Measurements from ENCODE around the gene FBXW11.

Gene FBXW11

DNA sequence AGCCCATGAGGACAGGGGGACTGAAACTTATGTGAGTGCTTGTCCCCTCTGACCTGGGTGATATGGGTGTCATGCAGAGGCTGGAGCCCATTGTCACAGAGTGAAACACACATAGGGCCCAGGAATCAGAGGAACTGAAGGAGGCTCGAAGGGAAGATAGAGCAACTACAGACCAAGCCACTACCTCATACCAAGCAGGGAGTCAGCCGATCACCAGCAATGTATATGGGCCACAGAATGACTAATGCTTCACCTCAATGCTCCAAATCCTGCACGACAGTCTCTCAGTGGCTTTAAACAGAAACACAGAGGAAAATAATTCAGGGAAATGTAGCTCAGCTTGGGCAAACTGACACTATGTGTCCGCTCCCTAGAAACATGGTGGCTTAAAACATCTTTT lies 8.9 kb upstream of the FBXW11 start:
- DNase-seq (ENCODE audit: low spot score) = no peak

DNA sequence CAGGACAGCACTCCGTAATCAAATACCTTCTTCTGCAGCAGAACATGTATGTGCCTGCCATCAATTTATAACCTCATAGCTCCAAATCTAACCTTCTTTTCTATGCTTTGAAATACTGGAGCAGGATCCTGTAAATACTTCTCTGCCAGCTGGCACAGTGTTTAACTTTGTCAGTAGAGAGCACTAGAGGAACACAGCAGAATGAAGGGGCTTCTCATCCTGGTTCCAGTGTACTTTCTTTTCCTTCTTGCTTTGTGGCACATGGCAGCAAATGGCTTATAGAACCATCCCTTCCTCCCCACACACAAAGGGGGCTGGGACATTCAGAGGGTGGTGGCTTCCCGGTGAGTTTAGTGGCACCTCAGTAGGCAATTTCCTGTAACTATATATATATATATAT lies 3.8 kb upstream of the FBXW11 start:
- no peak for DNase-seq (ENCODE audit: low spot score)

DNA sequence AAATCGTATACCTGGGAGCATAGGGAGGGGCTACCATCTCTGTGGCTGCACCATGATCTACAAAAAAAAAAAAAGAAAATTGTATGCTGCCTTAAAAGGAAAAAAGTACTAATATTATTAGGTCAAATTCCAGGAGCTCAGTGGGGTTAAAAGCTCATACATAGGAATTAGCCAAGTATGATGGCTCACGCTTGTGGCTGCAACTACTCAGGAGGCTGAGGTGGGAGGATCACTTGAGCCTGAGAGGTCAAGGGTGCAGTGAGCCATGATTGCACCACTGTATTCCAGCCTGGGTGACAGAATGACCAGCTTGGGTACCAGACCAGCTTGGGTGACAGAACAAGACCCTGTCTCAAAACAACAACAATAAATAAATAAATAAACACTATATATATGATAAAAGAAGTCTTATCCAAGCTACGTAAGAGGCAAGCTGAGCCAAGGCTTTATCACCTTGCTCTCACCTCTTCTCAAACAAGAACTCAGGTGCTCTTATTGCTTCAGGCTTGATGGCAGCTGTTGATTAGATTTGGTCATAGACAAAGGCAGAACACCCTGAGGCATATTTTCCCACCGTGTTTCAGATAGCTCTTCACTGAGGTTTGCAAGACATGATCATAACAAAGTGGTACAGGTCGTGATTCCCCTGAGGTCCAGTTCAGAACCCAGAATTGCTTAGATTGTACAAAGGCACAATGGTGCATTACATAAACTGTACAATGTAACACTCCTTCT lies 3.3 kb upstream of the FBXW11 start:
- no peak for DNase-seq (ENCODE audit: low spot score)

DNA sequence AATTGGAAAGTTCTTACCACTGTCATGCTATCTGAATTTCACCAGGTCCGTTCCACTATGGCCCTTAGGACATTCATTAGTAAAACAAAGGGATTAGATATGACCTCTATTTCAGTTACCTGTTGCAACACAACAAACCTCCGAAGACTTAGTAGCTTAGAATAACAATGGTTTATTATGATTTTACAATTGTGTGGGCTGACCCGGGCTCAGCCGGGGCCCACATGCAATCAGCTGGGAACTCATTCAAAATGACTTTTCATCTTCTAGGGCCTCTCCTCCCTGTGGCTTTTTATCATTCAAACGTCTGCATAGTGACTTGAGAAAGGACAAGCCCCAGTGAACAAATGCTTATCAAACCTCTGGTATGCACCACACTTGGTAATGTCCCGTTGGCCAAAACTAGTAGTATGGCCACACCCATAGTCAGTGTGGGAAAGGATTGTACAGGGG lies 2.3 kb upstream of the FBXW11 start:
- DNase-seq (ENCODE audit: low spot score) = no peak

DNA sequence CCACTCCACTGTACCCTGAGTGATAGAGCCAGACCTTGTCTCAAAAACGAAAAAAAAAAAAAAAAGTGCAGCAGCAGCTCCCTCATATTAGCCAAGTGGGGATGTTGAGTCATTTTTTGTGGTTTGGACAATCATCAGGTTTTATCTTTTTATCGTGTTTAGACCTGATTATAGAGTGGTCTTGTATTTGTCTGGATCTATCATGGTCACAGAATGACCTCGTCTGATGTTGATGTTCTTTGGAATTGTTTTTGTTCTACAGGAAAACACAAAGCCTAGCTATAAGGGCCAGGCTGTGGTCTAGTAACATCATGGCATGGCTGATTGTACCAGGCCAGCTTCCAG lies 1.6 kb upstream of the FBXW11 start:
- no peak for DNase-seq (ENCODE audit: low spot score)

DNA sequence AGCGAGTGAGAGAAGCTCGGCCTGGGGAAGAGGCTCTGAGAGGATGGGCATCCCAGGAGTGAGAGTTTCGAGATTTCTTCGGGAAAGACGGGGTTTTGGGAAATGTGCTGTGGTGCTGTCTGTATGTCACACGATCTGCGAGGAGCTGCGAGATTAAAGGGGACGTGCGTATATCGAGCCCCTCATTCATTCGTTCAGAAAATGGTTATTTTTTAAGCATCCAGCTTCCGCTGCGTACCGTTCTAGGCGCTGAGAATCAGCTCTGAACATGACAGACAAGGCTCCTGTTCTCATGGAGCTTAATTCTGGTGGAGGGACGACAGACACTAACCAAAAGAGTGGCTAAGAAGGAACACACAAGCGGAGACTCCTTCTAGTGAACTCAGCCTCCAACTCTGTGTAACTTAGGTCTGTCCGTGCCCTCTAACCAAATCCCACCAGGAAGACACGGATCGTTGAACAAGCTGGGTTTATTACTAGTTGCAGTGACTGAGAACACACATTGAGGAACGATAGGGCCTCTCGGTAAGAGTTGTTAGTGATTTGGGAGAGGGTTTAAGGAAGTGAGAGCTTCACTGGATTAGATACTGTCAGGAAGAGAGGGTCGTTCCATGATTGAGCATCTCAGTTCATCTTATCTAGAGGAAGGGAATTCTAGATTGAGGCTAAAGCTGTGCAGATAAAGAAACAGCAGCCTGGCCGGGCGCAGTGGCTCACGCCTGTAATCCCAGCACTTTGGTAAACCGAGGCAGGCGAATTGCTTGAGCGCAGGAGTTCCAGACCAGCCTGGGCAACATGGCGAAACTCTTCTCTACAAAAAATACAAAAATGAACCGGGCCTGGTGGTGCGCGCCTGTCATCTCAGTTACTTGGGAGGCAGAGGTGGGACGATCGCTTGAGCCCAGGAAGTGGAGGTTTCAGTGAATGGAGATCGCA lies 1.0 kb upstream of the FBXW11 start:
- DNase-seq (ENCODE audit: low spot score) = peak; percentile 51

DNA sequence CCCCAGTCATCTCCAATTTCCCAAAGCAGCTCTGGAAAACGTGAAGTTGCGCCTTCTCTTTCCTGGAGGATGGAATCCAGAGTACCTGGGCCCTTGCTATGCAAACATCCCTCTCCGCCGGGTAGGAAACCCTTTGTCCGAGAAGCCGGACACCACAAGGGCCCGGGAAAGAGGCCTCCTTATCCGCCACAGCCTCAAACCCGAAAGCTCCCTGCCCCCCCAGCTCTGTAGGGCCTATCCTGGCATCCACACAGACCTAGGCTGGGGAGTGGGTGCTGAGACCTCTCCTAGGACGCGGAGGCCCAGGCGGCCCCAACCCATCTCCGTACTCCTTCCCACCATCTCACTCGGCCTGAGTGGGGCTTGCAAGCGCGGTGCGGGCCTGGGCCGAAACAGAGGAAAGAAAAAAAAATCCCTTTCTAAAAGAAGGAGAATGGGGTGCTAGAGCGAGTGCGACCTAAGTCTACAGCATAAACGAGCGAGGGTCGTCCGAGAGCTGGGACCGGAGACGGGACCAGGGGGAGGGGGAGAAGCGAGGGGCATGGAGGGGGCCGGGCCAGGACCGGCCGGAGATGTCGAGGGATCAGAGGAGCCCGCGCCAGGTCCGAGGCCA lies 624 bp downstream of the FBXW11 start:
- peak; percentile 26 for DNase-seq (ENCODE audit: low spot score)

DNA sequence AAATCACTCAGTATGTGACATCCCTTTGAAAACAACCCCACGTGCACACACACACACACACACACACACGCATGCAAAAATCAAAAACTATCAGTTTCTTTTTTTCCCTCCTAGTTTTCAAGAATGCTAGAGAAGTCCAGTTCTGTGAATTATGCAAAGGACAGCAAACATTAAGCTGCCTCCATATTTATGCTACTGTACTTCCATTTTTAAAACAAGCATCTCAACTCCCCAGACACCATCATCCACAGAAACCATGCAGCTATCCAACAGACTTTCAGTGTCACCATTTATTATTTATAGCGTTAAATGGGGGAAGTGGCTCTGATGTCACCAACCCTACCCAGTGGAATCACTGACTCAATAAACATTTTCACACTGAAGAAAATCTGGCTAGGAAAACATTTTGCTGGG lies 1.6 kb downstream of the FBXW11 start:
- no peak for DNase-seq (ENCODE audit: low spot score)

DNA sequence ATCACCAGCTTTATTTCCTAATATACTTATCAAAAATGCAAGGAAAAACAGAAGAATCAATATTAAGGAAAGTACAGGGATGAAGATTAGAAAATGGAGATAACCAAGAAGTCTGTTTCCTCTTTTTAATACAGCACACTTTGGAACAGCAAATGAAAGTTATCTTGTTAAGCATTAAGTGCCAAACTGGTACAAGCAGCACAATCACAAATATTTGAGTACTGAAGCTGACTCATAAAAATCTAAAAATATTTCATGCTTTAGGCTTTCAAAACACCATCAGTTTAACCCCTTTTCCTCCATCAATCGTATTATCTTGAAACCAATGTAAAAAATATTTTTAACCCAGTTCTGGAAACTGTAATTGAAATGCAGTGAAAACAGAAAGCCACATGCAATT lies 2.7 kb downstream of the FBXW11 start:
- no peak for DNase-seq (ENCODE audit: low spot score)

DNA sequence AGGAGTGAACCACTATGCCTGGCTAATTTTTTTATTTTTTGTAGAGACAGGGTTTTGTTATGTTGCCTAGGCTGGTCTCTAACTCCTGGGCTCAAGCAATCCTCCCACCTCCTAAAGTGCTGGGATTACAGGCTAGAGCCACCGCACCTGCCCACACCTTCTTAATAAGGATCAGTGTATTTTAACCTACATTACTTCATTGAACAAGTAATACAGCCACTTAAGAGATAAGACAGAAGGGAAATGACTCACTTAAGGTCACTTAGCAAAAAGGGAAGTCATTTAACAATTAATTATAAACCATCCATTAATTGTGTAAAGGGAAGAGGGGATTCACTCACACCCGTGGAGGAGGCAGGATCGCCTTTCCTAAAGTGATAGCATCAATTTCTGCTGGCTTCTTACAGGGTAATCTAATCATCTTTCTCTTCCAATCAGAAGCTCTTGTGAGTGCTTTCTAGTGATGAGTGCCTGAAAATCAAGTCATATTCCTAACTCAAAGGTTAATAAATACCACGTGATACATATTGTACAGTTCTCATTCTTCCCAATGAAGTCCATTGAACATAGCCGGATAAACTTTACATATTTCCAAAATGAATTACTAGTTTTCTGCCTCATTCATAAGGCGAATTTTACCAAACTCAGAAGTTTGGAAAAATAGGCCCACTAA lies 3.5 kb downstream of the FBXW11 start:
- no peak for DNase-seq (ENCODE audit: low spot score)

DNA sequence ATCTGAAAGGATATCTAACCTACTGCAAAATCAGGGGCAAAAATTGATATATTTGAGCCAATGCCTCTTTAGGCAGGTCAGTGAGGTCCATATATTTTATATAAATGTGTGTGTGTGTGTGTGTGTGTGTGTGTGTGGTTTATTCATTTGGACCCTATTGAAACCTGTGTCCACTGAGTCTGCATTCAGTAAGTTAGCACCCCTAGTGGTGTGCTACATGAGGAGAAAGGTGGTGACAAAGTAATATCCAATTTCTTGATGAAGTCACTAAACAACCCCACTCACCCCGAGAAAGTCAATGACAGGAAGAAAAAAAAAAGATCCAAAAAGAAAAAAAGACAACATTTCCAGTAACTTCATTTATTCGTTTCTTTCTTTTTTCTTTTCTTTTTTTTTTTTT lies 4.1 kb downstream of the FBXW11 start:
- no peak for DNase-seq (ENCODE audit: low spot score)

DNA sequence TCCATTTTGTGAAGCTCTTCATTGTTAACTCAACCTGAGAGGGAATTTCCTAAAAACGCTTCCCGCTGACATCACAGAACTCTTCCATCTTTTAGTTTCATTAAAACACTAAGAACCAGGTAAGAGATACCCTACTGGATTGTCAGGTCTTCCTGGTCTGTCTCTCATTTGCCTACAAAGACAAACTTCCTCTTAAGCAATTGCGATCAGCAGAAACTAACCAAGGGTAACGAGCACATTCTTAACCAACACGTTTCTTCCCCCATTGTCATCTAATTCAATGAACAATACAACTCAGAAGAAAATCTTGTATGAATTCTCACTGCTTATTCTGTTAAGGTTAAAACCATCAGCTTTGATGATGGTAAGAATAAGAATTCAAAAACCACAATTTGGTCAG lies 6.6 kb downstream of the FBXW11 start:
- no peak for DNase-seq (ENCODE audit: low spot score)

DNA sequence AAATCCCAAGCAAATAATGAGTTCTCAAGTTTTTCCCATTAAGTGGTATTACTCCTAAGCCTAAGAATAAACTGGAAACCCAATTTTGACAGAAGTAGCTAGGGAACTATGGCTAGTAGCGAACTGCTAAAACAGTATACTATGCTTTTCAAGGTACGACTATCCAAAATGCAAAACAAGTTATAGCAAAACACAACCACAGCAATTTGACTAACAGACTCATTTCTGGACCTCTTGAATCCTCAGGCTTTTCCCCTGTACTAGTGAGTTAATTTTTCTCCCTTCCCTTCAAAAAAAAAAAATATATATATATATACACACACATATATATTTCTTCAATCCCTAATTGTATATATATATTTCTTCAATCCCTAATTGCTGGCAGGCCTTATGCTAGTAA lies 7.3 kb downstream of the FBXW11 start:
- no peak for DNase-seq (ENCODE audit: low spot score)

DNA sequence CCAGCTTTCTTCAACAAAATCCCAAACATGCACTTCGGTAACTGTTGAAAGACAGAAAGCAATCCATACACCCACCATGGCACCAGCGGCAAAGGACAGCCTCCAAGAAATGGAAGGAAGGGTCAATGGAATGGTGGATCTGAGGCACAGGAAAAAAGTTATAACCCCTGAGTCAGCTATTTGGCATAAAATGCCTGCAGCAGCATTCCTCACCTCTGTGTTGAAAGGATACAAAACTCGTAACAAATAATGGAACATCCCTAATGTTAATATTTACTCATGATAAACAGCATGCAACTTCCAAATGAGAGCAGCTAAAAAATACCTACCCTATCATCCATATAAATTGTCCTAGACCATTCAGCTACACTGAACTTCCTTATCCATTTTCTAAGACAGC lies 9.4 kb downstream of the FBXW11 start:
- no peak for DNase-seq (ENCODE audit: low spot score)

DNA sequence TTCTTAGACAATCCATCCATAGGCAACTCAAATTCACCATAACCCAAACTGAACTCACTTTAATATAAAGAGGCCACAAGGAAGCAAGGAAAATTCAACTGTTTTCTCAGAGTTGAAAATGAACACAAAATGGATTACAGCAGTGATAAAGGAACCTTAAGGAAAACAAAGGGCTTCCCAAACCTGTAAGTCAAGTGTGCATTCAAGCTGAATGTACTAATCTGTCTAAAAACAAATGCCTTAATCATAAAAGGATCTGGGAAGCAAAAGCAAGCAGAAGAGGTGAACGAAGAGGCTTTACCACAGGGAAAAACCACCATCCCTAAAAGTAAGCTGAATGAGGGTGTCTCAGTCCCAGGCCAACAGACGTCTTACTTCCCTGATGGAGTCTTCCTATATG lies 13.6 kb downstream of the FBXW11 start:
- no peak for DNase-seq (ENCODE audit: low spot score)

DNA sequence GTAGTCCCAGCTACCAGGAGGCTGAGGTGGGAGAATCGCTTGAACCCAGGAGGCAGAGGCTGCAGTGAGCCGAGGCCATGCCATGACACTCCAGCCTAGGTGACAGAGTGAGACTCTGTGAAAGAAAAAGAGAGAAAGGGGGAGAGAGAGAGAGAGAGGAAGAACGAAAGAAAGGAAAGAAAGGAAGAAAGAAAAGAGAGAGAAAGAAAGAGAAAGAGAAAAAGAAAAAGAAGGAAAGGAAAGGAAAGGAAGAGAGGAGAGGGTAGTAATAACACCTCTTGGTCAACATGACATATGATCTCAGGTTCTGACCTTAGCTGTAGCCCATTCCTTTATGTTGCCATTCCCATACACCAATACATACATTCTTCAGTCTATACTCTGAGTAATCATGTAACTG lies 14.1 kb downstream of the FBXW11 start:
- no peak for DNase-seq (ENCODE audit: low spot score)

DNA sequence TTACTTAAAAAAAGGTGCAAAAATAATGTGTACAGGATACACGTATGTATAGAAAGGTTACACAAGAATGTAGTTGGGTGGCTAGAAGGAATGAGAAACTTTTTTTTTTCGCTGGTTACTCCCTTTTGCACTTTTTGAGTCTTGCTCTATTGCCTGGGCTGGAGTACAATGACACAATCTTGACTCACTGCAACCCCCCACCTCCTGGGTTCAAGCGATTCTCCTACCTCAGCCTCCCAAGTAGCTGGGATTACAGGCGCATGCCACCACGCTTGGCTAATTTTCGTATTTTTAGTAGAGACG lies 15.8 kb downstream of the FBXW11 start:
- no peak for DNase-seq (ENCODE audit: low spot score)

DNA sequence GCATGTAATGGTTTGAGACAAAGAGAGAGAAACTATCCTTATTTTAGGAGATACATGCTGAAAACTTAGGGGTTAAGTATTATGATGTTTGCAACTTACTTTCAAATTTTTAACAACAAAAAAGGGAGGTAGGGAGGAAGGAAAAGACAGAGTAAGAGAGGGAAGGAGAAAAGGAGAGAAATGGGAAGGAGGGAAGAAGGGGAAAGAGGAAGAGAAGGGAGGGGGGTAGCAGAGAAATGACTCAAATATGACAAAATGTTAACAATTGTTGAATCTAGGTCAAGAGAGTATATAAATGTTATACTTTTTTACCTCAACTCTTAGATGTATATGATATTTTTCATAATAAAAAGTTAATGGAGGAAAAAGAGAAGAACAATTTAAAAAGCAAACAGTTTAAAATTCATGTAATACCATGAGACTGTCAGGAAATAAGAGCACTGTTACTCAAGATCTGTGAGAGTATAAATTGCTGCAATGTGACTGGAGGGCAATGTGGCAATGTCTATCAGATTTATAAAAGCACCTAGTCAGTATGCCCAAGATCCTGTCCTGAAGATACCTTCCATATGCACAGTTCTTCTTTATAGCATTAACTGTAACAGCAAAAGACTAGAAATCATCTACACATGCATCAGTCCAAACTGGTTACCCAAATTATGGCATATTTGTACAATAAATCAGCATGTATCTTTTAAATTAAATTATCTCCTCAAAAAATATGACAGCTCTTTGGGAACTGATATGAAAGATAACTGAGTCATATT lies 16.3 kb downstream of the FBXW11 start:
- no peak for DNase-seq (ENCODE audit: low spot score)

DNA sequence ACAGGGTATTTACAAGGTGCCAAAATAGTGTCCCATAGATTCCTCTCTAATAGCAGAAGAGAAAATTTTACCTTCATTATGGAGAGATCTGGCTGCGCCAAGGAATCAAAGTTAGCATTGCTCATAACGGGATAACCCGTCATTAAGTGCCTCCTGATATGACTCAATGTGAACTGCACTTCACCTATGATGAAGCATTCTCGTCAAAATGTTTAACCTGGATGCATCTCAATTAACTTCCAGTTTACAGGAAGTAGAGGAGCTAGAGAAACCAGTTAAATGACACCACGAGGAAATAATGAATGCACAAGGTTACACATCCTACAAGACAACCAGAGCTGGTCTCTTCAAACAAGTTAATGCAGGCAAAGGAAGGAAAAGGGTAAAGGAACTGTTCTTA lies 17.2 kb downstream of the FBXW11 start:
- no peak for DNase-seq (ENCODE audit: low spot score)

DNA sequence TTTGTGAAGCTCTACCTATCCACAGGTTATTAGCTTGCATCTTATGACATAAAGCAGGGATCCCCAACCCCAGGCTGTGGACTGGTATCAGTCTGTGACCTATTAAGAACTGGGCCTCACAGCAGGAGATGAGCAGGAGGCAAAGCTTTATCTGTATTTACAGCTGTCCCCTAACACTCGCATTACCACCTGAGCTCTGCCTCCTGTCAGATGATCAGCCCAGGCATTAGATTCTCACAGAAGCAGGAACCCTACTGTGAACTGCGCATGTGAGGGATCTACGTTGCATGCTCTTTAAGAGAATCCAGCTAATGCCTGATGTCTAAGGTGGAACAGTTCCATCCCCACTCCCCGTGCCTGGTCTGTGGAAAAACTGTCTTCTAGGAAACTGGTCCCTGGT lies 19.7 kb downstream of the FBXW11 start:
- DNase-seq (ENCODE audit: low spot score) = no peak

DNA sequence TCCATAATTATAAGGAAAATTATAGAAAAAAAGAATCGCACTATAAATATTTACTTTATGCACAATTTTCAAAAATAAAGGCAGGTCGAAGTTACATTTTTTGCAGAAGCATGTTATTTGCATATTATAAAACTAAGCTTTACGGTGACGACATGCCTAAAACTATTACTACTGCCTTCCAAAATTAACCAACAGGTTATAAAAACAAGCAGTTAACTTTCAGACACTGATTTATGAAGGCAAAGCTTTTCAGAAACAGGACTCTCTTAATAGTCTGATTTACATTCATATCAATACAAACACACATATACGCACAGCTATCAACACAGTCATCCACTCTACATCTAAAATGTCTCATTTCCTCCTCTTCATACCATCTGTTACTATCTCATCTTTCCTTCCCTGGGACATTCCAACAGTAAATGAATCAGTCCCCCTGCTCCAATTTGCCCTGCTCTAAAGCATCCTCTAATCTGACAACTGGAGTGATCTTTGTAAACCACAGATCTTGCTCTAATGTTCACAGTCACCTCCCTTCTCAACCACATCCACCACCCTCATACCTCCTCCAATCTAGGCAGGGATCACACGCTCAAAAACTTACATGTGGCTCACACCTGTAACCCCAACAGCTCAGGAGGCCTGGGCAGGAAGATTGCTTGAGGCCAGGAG lies 21.6 kb downstream of the FBXW11 start:
- DNase-seq (ENCODE audit: low spot score) = peak; percentile 67
